ENCODE results near the gene BET1L.

- no peak for TF ChIP-seq POLR2AphosphoS5 (IDR thresholded peaks at IDR 0.05; ENCODE audit: low read depth)
- no peak for TF ChIP-seq CTCF (IDR thresholded peaks at IDR 0.05; ENCODE audit: insufficient read depth, low read length)
These were observed 34.4 kb upstream of the BET1L start for GRCh38 chr11:241634-242033.
